GM12878 (cell line): ENCODE measurements around the gene BICC1. TPM values are rescaled to one million over a fixed set of nuclear protein-coding genes. Genes with fewer than 3 reads are reported as not detected.

ENCODE experiments used
- ATAC-seq: fragments of 200-7000 bp; cut with Tn5 transposase; 3 replicates; pipeline ENCODE4 v1.9.1; 2020; ENCODE audit warnings: mild to moderate bottlenecking, moderate library complexity
- BruUV-seq: library from RNA; stranded (reverse); fragments of 400-500 nt; replicated peaks from 2 replicates; lab custom pipeline; 2021; lab: Mats Ljungman, UMichigan
- CTCF ChIA-PET: fragments of 300-600 bp; sonication (Branson Sonifier 250); formaldehyde crosslinking; extraction: SDS; loops from one replicate; lab custom pipeline; 2021; ENCODE audit warnings: inconsistent platforms; lab: Yijun Ruan, JAX
- POLR2A ChIA-PET: fragments of 350-600 bp; formaldehyde crosslinking; extraction: SDS; loops from one replicate; lab custom pipeline; 2021; ENCODE audit warnings: inconsistent platforms; lab: Charles Lee
- RAD21 ChIA-PET: fragments of 300-600 bp; sonication (Branson Sonifier 250); formaldehyde crosslinking; loops from one replicate; lab custom pipeline; 2023; ENCODE audit warnings: antibody characterized with exemption; ENCODE audit not compliant: unreplicated experiment; lab: Charles Lee
- SMC1A ChIA-PET: fragments of 300-600 bp; sonication (Branson Sonifier 250); formaldehyde crosslinking; loops from one replicate; lab custom pipeline; 2023; ENCODE audit not compliant: unreplicated experiment, uncharacterized antibody; lab: Charles Lee
- DNase-seq: peaks from one replicate; pipeline ENCODE4 v3.0.0-alpha.2; 2011; ENCODE audit warnings: low read depth, low spot score
- FAIRE-seq: peaks from 3 replicates; lab custom pipeline; 2011; peaks lifted over from hg19 to GRCh38; lab: Jason Lieb, UNC
- H2AFZ ChIP-seq: 2 replicates; pipeline ENCODE4 v1.6.0; 2011; ENCODE audit warnings: low read depth, low read length, control low read depth; ENCODE audit not compliant: control insufficient read depth
- H3K27ac ChIP-seq: 2 replicates; pipeline ENCODE4 v1.5.1; 2011; ENCODE audit warnings: control low read depth; ENCODE audit not compliant: control insufficient read depth, insufficient read depth
- H3K27me3 ChIP-seq, 2 experiments: replicated peaks in 1 of 2; 2 replicates each; pipeline versions ENCODE4 v1.6.0 to v1.6.1; 2011; ENCODE audit warnings: low read length in 1 of 2; ENCODE audit not compliant: control insufficient read depth in 2 of 2, insufficient read depth in 2 of 2
- H3K36me3 ChIP-seq, 2 experiments: 2 replicates each; pipeline ENCODE4 v1.5.1; 2011; ENCODE audit warnings: low read length in 1 of 2; ENCODE audit not compliant: control insufficient read depth in 2 of 2, insufficient read depth in 2 of 2
- H3K4me1 ChIP-seq: 2 replicates; pipeline ENCODE4 v1.6.1; 2011; ENCODE audit warnings: mild to moderate bottlenecking, low read length, moderate library complexity, mixed read lengths; ENCODE audit not compliant: control insufficient read depth, insufficient read depth
- H3K4me2 ChIP-seq: 2 replicates; pipeline ENCODE4 v1.6.0; 2011; ENCODE audit warnings: control low read depth; ENCODE audit not compliant: control insufficient read depth, insufficient read depth
- H3K4me3 ChIP-seq: fragments of 200-600 bp; sonication (generic); 2 replicates; pipeline ENCODE4 v1.5.1; 2016
- H3K79me2 ChIP-seq: 2 replicates; pipeline ENCODE4 v1.6.0; 2011; ENCODE audit warnings: low read length; ENCODE audit not compliant: control insufficient read depth, insufficient read depth
- H3K9ac ChIP-seq: 2 replicates; pipeline ENCODE4 v1.8.0; 2011; ENCODE audit warnings: low read length, control low read depth, mixed read lengths; ENCODE audit not compliant: control insufficient read depth, insufficient read depth
- H3K9me3 ChIP-seq: replicated peaks from 3 replicates; pipeline ENCODE4 v1.5.1; 2011; ENCODE audit warnings: mild to moderate bottlenecking, low read length; ENCODE audit not compliant: control insufficient read depth, insufficient read depth
- H4K20me1 ChIP-seq: 2 replicates; pipeline ENCODE4 v1.6.0; 2011; ENCODE audit not compliant: control insufficient read depth, insufficient read depth
- BACH1 ChIP-seq: fragments of 450-650 bp; IDR thresholded peaks from 2 replicates; pipeline ENCODE4 v1.6.1; 2017; ENCODE audit warnings: mild to moderate bottlenecking, borderline replicate concordance
- FOS ChIP-seq: IDR thresholded peaks from 3 replicates; pipeline ENCODE4 v1.6.1; 2011; ENCODE audit warnings: borderline replicate concordance; ENCODE audit not compliant: insufficient read length; ENCODE audit errors: extremely low read depth
- JUND ChIP-seq: IDR thresholded peaks from 2 replicates; pipeline ENCODE4 v1.6.1; 2012; ENCODE audit warnings: low read depth, mild to moderate bottlenecking, low read length, improper control_type of control experiment, moderate library complexity
- MYC ChIP-seq: IDR thresholded peaks from 2 replicates; pipeline ENCODE4 v1.6.1; 2011; ENCODE audit warnings: mild to moderate bottlenecking, low read length, moderate library complexity, inconsistent platforms; ENCODE audit not compliant: insufficient read depth, insufficient replicate concordance, insufficient read length, severe bottlenecking
- NFIC ChIP-seq: IDR thresholded peaks from 2 replicates; pipeline ENCODE4 v1.6.1; 2012; ENCODE audit warnings: low read depth, mild to moderate bottlenecking, inconsistent platforms, low read length, moderate library complexity
- RAD21 ChIP-seq: IDR thresholded peaks from 2 replicates; pipeline ENCODE4 v1.6.1; 2011; ENCODE audit warnings: mild to moderate bottlenecking, low read depth, low read length, moderate library complexity; ENCODE audit not compliant: insufficient read depth
- RUNX3 ChIP-seq: IDR thresholded peaks from 2 replicates; pipeline ENCODE4 v1.6.1; 2012; ENCODE audit warnings: low read length, inconsistent platforms
- SIN3A ChIP-seq: IDR thresholded peaks from 2 replicates; pipeline ENCODE4 v1.6.1; 2012; ENCODE audit warnings: low read depth, low read length, improper control_type of control experiment
- SMARCA5 ChIP-seq: fragments of 450-650 bp; IDR thresholded peaks from 2 replicates; pipeline ENCODE4 v1.6.1; 2017; ENCODE audit warnings: mild to moderate bottlenecking
- TARDBP ChIP-seq: IDR thresholded peaks from 2 replicates; pipeline ENCODE4 v1.6.1; 2016; ENCODE audit warnings: borderline replicate concordance
- ZBED1 ChIP-seq: IDR thresholded peaks from 2 replicates; pipeline ENCODE4 v1.6.1; 2016; ENCODE audit warnings: borderline replicate concordance
- ZNF207 ChIP-seq: fragments of 450-650 bp; IDR thresholded peaks from 2 replicates; pipeline ENCODE4 v1.6.1; 2014; ENCODE audit warnings: antibody characterized with exemption, mild to moderate bottlenecking, borderline replicate concordance
- in situ Hi-C: fragments of 300-500 bp; cut with MboI; formaldehyde crosslinking; loops from 9 replicates; pipeline ENCODE4 v1.14.3; 2018; ENCODE audit warnings: mixed read lengths
- intact Hi-C: fragments of 100-400 bp; cut with micrococcal nuclease; formaldehyde crosslinking; loops from one replicate; pipeline ENCODE4 v1.14.2; 2022; ENCODE audit not compliant: unreplicated experiment
- polyA plus RNA-seq, 11 experiments: library from polyadenylated mRNA; depleted of rRNA in 4 of 11; unstranded in 6 of 11; stranded (reverse) in 5 of 11; fragments of >200 nt; fragmentation: Nextera tagmentation in 4 of 11; fragmentation: Illumina TruSeq in 1 of 11; extraction: Ambion mirVana in 4 of 11; extraction: Trizol in 1 of 11; gene quantifications; 1 replicate in 1 of 11; 2 replicates in 10 of 11; pipeline versions ENCODE4 v1.2.1 to v1.2.3, GENCODE V29; 2011 to 2016; ENCODE audit warnings: inconsistent platforms in 2 of 11, missing spikeins in 2 of 11, low read depth in 1 of 11
- total RNA-seq, 4 experiments: library from RNA; depleted of rRNA in 3 of 4; stranded (reverse); fragments of >200 nt in 3 of 4; fragmentation: Illumina TruSeq in 1 of 4; extraction: Trizol in 1 of 4; gene quantifications; 2 replicates each; pipeline versions ENCODE4 v1.2.1 to v1.2.3, GENCODE V29; 2013 to 2021
- TF ChIP-seq, protein P1 (sequence below): IDR thresholded peaks from 2 replicates; pipeline ENCODE4 v1.6.1; 2011; ENCODE audit warnings: low read depth, low read length, improper control_type of control experiment, borderline replicate concordance
- TF ChIP-seq, protein P2 (sequence below): fragments of 450-650 bp; IDR thresholded peaks from 2 replicates; pipeline ENCODE4 v1.6.1; 2018; ENCODE audit warnings: mild to moderate bottlenecking, low read depth, moderate library complexity; ENCODE audit not compliant: partially characterized antibody

BICC1 gene
- total and polyA plus RNA-seq, 10 of the 15 experiments (the other 5 are each of a cell fraction or from before 2014, with no cell fraction given), result 0.01 to 0.10 (median 0.04) TPM; not detected in 5

DNA sequence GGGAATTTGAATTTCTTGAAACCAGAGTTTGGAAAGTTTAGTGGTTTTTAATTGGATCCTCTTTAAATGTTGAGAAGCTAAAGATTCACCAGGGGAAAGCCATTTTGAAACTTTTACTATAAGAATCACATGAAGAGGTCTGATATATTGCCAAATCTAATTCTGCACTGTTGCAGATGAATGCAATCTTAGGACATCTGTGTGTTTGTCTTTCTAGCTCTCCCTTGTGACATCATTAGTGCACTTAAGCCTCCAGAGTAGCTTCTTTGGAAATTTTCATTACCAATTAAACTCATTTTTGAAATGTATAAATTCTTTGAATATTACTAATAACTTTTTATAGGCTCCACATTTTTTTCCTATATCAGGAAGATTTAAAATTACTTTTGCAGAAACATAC, 160.2 kb downstream of the BICC1 start:
- Histone ChIP-seq H3K79me2 (no peaks in the 10 kb centered on the region), H3K9me3 (no peaks in the 10 kb centered on the region), H3K4me3 (no peak overlapping the region), H2AFZ (no peak overlapping the region), H3K9ac (no peak overlapping the region), H4K20me1 (no peaks in the 10 kb centered on the region), H3K27ac (no peak overlapping the region), H3K27me3 (no peaks in the 10 kb centered on the region), H3K4me1 (no peaks in the 10 kb centered on the region), H3K4me2 (no peak overlapping the region), H3K36me3 (no peaks in the 10 kb centered on the region)
- no TSS peak for BruUV-seq
- POLR2A ChIA-PET, result no interaction called here
- RAD21 ChIA-PET, result no interaction called here
- SMC1A ChIA-PET, result interaction anchor here (1.1 kb wide), 1 partner anchor 104 kb away, joined by 3 read pairs; no protein-coding TSS in a partner anchor
- in situ Hi-C loops, result no loop called here
- CTCF ChIA-PET, result no interaction called here
- DNase-seq (no peak), FAIRE-seq (no peak), ATAC-seq (no peak)
- TF ChIP-seq JUND, result no peak
- TF ChIP-seq, protein P1, sequence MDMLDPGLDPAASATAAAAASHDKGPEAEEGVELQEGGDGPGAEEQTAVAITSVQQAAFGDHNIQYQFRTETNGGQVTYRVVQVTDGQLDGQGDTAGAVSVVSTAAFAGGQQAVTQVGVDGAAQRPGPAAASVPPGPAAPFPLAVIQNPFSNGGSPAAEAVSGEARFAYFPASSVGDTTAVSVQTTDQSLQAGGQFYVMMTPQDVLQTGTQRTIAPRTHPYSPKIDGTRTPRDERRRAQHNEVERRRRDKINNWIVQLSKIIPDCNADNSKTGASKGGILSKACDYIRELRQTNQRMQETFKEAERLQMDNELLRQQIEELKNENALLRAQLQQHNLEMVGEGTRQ, result no peak
- no peak for TF ChIP-seq SIN3A
- TF ChIP-seq RUNX3, result no peak
- TF ChIP-seq FOS, result no peak
- TF ChIP-seq ZNF207, result no peak
- no peak for TF ChIP-seq SMARCA5
- TF ChIP-seq BACH1, result no peak
- no peak for TF ChIP-seq RAD21
- no peak for TF ChIP-seq TARDBP
- no peak for TF ChIP-seq NFIC
- TF ChIP-seq MYC, result no peak
- TF ChIP-seq ZBED1, result no peak
- TF ChIP-seq, protein P2, sequence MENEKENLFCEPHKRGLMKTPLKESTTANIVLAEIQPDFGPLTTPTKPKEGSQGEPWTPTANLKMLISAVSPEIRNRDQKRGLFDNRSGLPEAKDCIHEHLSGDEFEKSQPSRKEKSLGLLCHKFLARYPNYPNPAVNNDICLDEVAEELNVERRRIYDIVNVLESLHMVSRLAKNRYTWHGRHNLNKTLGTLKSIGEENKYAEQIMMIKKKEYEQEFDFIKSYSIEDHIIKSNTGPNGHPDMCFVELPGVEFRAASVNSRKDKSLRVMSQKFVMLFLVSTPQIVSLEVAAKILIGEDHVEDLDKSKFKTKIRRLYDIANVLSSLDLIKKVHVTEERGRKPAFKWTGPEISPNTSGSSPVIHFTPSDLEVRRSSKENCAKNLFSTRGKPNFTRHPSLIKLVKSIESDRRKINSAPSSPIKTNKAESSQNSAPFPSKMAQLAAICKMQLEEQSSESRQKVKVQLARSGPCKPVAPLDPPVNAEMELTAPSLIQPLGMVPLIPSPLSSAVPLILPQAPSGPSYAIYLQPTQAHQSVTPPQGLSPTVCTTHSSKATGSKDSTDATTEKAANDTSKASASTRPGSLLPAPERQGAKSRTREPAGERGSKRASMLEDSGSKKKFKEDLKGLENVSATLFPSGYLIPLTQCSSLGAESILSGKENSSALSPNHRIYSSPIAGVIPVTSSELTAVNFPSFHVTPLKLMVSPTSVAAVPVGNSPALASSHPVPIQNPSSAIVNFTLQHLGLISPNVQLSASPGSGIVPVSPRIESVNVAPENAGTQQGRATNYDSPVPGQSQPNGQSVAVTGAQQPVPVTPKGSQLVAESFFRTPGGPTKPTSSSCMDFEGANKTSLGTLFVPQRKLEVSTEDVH, result no peak
- intact Hi-C loops, result no loop called here
